Colonic mucosa (tissue), 4 donors: ENCODE results near the gene TJAP1. TPM values are rescaled to one million over a fixed set of nuclear protein-coding genes. Genes with fewer than 3 reads are reported as not detected.

ENCODE experiments used
- DNase-seq: peaks from one replicate; pipeline ENCODE4 v3.0.0-alpha.2; 2020
- H3K27ac ChIP-seq: fragments of 200-600 bp; one replicate; pipeline ENCODE4 v1.8.0; 2021
- H3K27me3 ChIP-seq: fragments of 200-600 bp; one replicate; pipeline ENCODE4 v1.8.0; 2021
- H3K36me3 ChIP-seq: fragments of 200-600 bp; one replicate; pipeline ENCODE4 v1.8.0; 2021
- H3K4me1 ChIP-seq: fragments of 200-600 bp; one replicate; pipeline ENCODE4 v1.8.0; 2021; ENCODE audit warnings: mild to moderate bottlenecking
- H3K4me3 ChIP-seq: fragments of 200-600 bp; one replicate; pipeline ENCODE4 v1.8.0; 2021
- H3K9ac ChIP-seq, 2 donors: one replicate each; pipeline ENCODE4 v1.7.0; 2013; ENCODE audit warnings: control low read depth in 2 of 2, low read depth in 2 of 2, low read length in 2 of 2
- H3K9me3 ChIP-seq: fragments of 200-600 bp; one replicate; pipeline ENCODE4 v1.8.0; 2021
- intact Hi-C: fragments of 100-400 bp; cut with DNase I; formaldehyde crosslinking; loops from one replicate; pipeline ENCODE4 v1.14.1; 2022
- total RNA-seq, 2 donors: library from RNA; stranded (reverse); fragmentation: NEBNext Ultra II Directional in 1 of 2; extraction: Animal tissue kit (Norgen Biotek cat#: 25700) in 1 of 2; gene quantifications; one replicate each; pipeline ENCODE4 v1.2.1, GENCODE V29; 2021
- TF ChIP-seq, protein P1 (sequence below): fragments of 200-600 bp; IDR thresholded peaks from one replicate; pipeline ENCODE4 v1.8.0; 2022; ENCODE audit warnings: antibody characterized with exemption, mild to moderate bottlenecking
- donor health status: healthy.
- donor health status: DM: no; HTN: no; CAD: no.
- donor health status: DM: no; HTN: no; CAD: no.

TJAP1 gene, protein sequence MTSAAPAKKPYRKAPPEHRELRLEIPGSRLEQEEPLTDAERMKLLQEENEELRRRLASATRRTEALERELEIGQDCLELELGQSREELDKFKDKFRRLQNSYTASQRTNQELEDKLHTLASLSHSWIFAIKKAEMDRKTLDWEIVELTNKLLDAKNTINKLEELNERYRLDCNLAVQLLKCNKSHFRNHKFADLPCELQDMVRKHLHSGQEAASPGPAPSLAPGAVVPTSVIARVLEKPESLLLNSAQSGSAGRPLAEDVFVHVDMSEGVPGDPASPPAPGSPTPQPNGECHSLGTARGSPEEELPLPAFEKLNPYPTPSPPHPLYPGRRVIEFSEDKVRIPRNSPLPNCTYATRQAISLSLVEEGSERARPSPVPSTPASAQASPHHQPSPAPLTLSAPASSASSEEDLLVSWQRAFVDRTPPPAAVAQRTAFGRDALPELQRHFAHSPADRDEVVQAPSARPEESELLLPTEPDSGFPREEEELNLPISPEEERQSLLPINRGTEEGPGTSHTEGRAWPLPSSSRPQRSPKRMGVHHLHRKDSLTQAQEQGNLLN
- 10 to 100 TPM; 18.6 to 26.4 TPM for total RNA-seq

DNA sequence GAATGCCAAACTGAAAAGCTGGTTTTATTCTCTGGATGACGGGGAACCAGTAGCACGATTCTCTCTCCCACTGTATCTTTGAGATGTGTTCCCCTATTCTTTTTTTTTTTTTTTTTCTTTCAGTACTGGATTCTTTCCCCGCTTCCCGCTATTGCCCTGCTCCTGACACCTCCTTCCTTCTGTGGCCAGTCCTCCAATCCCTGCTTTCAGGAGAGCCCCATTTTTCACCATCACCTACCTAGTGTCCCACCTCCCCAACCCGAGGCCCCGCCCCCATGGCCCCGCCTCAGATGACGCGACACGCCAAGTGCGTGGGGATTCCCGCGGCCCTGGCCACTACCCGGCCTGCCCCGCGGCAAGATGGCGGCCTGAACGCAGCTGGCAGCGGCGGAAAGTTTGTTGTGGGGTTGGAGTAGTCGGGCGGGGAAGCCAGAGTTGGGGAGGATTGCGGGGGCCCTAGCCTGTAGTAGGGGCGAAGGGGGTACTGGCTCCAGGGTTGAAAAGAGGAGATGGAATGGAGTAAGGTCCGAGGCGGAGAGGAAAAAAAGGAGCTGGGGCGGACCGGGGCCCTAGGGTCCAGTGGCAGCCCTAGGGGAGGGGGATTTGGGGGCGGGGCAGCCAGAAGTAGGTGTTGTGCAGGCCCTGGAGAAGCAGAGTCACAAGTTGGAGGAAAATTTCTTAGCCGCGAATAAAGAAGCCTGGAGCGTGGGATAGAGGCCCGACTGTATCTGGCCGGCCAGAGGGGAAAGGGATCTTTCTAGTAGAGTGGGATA is at the start of gene TJAP1:
Gene TJAP1, plus strand, starts transcription at position 336 of the 773 bp plus-strand sequence. CDS start 21,432 bp downstream, outside the sequence.
- no peaks in the 10 kb centered on the region for H3K9me3 ChIP-seq
- H3K27me3 ChIP-seq, result no peaks in the 10 kb centered on the region
- TF ChIP-seq, protein P1, sequence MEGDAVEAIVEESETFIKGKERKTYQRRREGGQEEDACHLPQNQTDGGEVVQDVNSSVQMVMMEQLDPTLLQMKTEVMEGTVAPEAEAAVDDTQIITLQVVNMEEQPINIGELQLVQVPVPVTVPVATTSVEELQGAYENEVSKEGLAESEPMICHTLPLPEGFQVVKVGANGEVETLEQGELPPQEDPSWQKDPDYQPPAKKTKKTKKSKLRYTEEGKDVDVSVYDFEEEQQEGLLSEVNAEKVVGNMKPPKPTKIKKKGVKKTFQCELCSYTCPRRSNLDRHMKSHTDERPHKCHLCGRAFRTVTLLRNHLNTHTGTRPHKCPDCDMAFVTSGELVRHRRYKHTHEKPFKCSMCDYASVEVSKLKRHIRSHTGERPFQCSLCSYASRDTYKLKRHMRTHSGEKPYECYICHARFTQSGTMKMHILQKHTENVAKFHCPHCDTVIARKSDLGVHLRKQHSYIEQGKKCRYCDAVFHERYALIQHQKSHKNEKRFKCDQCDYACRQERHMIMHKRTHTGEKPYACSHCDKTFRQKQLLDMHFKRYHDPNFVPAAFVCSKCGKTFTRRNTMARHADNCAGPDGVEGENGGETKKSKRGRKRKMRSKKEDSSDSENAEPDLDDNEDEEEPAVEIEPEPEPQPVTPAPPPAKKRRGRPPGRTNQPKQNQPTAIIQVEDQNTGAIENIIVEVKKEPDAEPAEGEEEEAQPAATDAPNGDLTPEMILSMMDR, result no peak
- H3K9ac ChIP-seq, result peak within 1 kb of the TSS; percentile 70 to 74
- no peaks in the 10 kb centered on the region for H3K36me3 ChIP-seq
- H3K4me1 ChIP-seq, result no peaks in the 10 kb centered on the region
- H3K4me3 ChIP-seq, result peak within 1 kb of the TSS; percentile 86
- intact Hi-C loops, result no loop called here
- DNase-seq, result peak; percentile 98
- peak within 1 kb of the TSS; percentile 72 for H3K27ac ChIP-seq

DNA sequence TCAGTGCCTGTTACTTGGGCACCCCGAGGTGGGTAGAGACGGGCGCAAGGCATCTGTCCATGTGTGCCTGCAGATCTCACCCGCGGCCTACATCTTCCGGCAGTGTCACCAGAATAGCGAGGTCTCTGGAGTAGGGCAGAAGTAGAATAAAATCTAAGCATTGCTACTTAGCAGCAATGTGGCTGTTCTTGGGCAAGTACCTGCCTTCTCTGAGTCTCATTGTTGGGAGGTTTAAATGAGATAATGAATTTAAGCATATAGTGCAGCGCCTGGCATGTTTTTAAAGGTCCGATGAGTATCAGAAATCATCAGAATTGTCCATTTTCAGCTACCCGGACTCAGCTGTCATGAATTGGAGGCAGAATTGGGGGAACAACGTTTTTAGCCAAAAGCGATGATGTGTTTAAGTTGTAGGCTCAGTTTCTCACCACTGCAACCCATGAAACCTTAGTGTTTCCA is 49.2 kb upstream of the TJAP1 start:
- Histone ChIP-seq H3K9me3 (no peaks in the 10 kb centered on the region), H3K27me3 (no peaks in the 10 kb centered on the region), H3K9ac (peak overlapping the region; percentile 76 to 98), H3K27ac (peak overlapping the region; percentile 86), H3K36me3 (no peaks in the 10 kb centered on the region), H3K4me3 (peak overlapping the region; percentile 94), H3K4me1 (peaks cover 5% of the 10 kb centered on the region)
- TF ChIP-seq, protein P1, result no peak
- intact Hi-C loops, result no loop called here
- DNase-seq, result no peak

DNA sequence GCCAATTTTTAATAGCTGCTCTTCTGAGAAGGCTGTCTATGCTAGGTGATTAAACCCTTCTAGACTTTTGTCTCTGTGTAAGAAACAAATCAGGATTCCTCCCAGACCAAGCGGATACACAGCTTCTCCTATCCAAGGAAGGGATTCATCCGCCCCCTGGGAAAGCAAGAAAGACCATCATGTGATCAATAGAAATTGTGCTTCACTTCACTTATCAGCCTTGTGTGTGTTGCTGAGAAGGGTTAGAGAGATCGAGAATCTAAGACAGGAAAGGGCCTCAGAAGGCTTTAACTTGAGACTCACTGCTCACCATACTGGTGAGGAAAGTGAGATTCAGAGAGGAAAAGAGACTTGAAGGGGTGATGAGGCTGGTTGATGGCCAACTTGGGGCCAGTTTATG is 48.5 kb upstream of the TJAP1 start:
- no peak overlapping the region for H3K4me3 ChIP-seq
- no peaks in the 10 kb centered on the region for H3K36me3 ChIP-seq
- intact Hi-C loops, result no loop called here
- peaks cover 5% of the 10 kb centered on the region for H3K4me1 ChIP-seq
- peak overlapping the region in 1 of 2 donors; percentile 98 for H3K9ac ChIP-seq
- DNase-seq, result no peak
- no peak overlapping the region for H3K27ac ChIP-seq
- H3K9me3 ChIP-seq, result no peaks in the 10 kb centered on the region
- TF ChIP-seq, protein P1, result no peak
- no peaks in the 10 kb centered on the region for H3K27me3 ChIP-seq

DNA sequence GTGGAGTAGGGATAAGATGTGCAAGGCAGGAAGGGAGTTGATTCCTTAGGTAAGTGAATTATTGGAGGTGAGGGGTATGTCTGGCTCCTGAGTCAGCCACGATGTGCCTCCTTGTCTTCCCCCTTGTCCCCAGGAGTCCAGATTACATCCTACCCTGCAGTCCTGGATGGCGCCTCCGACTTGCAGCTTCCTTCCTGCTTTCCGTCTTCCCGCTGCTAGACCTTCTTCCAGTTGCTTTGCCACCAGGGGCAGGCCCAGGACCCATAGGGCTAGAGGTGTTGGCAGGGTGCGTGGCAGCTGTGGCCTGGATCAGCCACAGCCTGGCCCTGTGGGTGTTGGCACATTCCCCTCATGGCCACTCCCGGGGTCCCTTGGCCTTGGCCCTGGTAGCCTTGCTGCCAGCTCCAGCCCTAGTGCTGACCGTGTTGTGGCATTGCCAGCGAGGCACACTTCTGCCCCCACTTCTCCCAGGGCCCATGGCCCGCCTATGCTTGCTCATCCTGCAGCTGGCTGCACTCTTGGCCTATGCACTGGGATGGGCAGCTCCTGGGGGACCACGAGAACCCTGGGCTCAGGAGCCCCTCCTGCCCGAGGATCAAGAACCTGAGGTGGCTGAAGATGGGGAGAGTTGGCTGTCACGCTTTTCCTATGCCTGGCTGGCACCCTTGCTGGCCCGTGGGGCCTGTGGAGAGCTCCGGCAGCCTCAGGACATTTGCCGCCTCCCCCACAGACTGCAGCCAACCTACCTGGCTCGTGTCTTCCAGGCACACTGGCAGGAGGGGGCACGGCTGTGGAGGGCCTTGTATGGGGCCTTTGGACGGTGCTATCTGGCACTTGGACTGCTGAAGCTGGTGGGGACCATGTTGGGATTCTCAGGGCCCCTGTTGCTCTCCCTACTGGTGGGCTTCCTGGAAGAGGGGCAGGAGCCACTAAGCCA is 45.1 kb upstream of the TJAP1 start:
- Histone ChIP-seq H3K36me3 (no peaks in the 10 kb centered on the region), H3K27me3 (no peaks in the 10 kb centered on the region), H3K4me1 (peaks cover 14% of the 10 kb centered on the region), H3K27ac (no peak overlapping the region), H3K9ac (no peak overlapping the region), H3K9me3 (no peaks in the 10 kb centered on the region), H3K4me3 (no peak overlapping the region)
- no peak for DNase-seq
- TF ChIP-seq, protein P1, result no peak
- intact Hi-C loops, result no loop called here
